MCF 10A (cell line): ENCODE data around the gene CAP2. TPM values are rescaled to one million over a fixed set of nuclear protein-coding genes. Genes with fewer than 3 reads are reported as not detected.
"Not testable (repeated sequence)": the region's sequence is repeated elsewhere in the genome, so short reads cannot be mapped to it uniquely, and the experiment has no call there.

Source experiments
- BruUV-seq: library from RNA; stranded (reverse); fragments of 400-500 nt; replicated peaks from 2 replicates; lab custom pipeline; 2021; lab: Mats Ljungman, UMichigan
- CTCF ChIA-PET: fragments of 300-600 bp; sonication (Branson Sonifier 250); formaldehyde crosslinking; extraction: SDS; loops from one replicate; lab custom pipeline; 2021; ENCODE audit warnings: antibody characterized with exemption, inconsistent platforms; lab: Yijun Ruan, JAX
- POLR2A ChIA-PET: fragments of 300-600, 350-650 bp; sonication (Branson Sonifier 250); formaldehyde crosslinking; extraction: SDS; loops from one replicate; lab custom pipeline; 2020; ENCODE audit warnings: antibody characterized with exemption, inconsistent platforms; lab: Yijun Ruan, JAX
- DNase-seq: peaks from one replicate; pipeline ENCODE4 v3.0.0-alpha.2; 2018; ENCODE audit not compliant: unreplicated experiment
- H3K27ac Mint-ChIP-seq: one replicate; pipeline ENCODE4 v1.8.0; 2022; ENCODE audit warnings: mild to moderate bottlenecking, low read depth, mixed read lengths; ENCODE audit not compliant: unreplicated experiment
- H3K27me3 Mint-ChIP-seq: one replicate; pipeline ENCODE4 v1.8.0; 2022; ENCODE audit warnings: mixed read lengths; ENCODE audit not compliant: insufficient read depth, unreplicated experiment
- H3K36me3 Mint-ChIP-seq: one replicate; pipeline ENCODE4 v1.8.0; 2022; ENCODE audit warnings: mild to moderate bottlenecking, moderate library complexity, mixed read lengths; ENCODE audit not compliant: insufficient read depth, unreplicated experiment
- H3K4me1 Mint-ChIP-seq: one replicate; pipeline ENCODE4 v1.8.0; 2022; ENCODE audit warnings: mixed read lengths; ENCODE audit not compliant: insufficient read depth, unreplicated experiment
- H3K4me3 Mint-ChIP-seq: one replicate; pipeline ENCODE4 v1.8.0; 2022; ENCODE audit warnings: mild to moderate bottlenecking, moderate library complexity, mixed read lengths; ENCODE audit not compliant: unreplicated experiment
- H3K9me3 Mint-ChIP-seq: one replicate; pipeline ENCODE4 v1.8.0; 2022; ENCODE audit warnings: mixed read lengths; ENCODE audit not compliant: unreplicated experiment
- intact Hi-C: fragments of 100-400 bp; cut with micrococcal nuclease; formaldehyde crosslinking; loops from 2 replicates; pipeline ENCODE4 v1.14.1; 2022
- total RNA-seq: library from RNA; stranded (reverse); gene quantifications from 2 replicates; pipeline ENCODE4 v1.2.3, GENCODE V29; 2022
- TF ChIP-seq, protein P1 (sequence below): fragments of 200-600 bp; IDR thresholded peaks from one replicate; pipeline ENCODE4 v1.8.0; 2022; ENCODE audit warnings: antibody characterized with exemption, mild to moderate bottlenecking; ENCODE audit not compliant: unreplicated experiment

CAP2 gene
- total RNA-seq, 1 experiment from 2014 or later, result 12.3 TPM

GRCh38 chr6:17427062-17427461 lies 33.7 kb downstream of the CAP2 start:
- CTCF ChIA-PET, result no interaction called here

DNA sequence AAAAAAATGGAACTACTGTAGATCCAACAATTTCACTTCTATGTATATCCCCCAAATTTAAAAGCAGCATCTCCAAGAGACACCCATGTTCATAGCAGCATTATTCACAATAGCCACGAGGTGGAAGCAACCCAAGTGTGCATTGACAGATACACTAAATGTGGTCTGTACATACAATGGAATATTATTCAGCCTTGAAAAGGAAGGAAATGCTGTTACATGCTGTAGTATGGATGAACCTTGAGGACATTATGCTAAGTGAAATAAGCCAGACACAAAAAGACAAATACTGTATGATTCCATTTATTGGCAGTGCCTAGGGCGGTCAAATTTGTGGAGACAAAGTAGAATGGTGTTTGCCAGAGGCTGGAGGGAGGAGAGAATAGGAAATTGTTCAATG lies 34.2 kb downstream of the CAP2 start:
- intact Hi-C loops, result no loop called here
- no peak for DNase-seq
- ChIA-PET POLR2A (interaction anchor here (0.5 kb wide), 1 partner anchor 40 kb away, joined by 4 read pairs; no protein-coding TSS in a partner anchor), CTCF (no interaction called here)
- Mint-ChIP-seq H3K36me3 (peaks cover 19% of the 10 kb centered on the region), H3K4me3 (no peak overlapping the region), H3K27me3 (no peaks in the 10 kb centered on the region), H3K27ac (no peak overlapping the region), H3K4me1 (peaks cover 4% of the 10 kb centered on the region), H3K9me3 (no peaks in the 10 kb centered on the region)
- TF ChIP-seq, protein P1, sequence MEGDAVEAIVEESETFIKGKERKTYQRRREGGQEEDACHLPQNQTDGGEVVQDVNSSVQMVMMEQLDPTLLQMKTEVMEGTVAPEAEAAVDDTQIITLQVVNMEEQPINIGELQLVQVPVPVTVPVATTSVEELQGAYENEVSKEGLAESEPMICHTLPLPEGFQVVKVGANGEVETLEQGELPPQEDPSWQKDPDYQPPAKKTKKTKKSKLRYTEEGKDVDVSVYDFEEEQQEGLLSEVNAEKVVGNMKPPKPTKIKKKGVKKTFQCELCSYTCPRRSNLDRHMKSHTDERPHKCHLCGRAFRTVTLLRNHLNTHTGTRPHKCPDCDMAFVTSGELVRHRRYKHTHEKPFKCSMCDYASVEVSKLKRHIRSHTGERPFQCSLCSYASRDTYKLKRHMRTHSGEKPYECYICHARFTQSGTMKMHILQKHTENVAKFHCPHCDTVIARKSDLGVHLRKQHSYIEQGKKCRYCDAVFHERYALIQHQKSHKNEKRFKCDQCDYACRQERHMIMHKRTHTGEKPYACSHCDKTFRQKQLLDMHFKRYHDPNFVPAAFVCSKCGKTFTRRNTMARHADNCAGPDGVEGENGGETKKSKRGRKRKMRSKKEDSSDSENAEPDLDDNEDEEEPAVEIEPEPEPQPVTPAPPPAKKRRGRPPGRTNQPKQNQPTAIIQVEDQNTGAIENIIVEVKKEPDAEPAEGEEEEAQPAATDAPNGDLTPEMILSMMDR, result no peak
- no TSS peak for BruUV-seq

More at GRCh38 chr6:17427062-17427461, 33.7 kb downstream of the CAP2 start:
- no peak for DNase-seq
- BruUV-seq, result no TSS peak
- H3K27ac Mint-ChIP-seq, result no peak overlapping the region
- POLR2A ChIA-PET, result interaction anchor here (0.5 kb wide), 1 partner anchor 40 kb away, joined by 4 read pairs; no protein-coding TSS in a partner anchor
- H3K9me3 Mint-ChIP-seq, result no peaks in the 10 kb centered on the region
- intact Hi-C loops, result no loop called here
- H3K27me3 Mint-ChIP-seq, result no peaks in the 10 kb centered on the region
- H3K4me1 Mint-ChIP-seq, result peaks cover under 1% of the 10 kb centered on the region
- peaks cover 13% of the 10 kb centered on the region for H3K36me3 Mint-ChIP-seq
- TF ChIP-seq, protein P1, result no peak
- no peak overlapping the region for H3K4me3 Mint-ChIP-seq

- H3K4me1 Mint-ChIP-seq, H3K4me3 Mint-ChIP-seq, H3K27ac Mint-ChIP-seq, DNase-seq, POLR2A ChIA-PET, H3K9me3 Mint-ChIP-seq, BruUV-seq, H3K27me3 Mint-ChIP-seq, intact Hi-C loops, CTCF ChIA-PET: not testable (repeated sequence)
- H3K36me3 Mint-ChIP-seq, result peaks cover 19% of the 10 kb centered on the region
These were observed 35.3 kb downstream of the CAP2 start for GRCh38 chr6:17428595-17429120.

DNA sequence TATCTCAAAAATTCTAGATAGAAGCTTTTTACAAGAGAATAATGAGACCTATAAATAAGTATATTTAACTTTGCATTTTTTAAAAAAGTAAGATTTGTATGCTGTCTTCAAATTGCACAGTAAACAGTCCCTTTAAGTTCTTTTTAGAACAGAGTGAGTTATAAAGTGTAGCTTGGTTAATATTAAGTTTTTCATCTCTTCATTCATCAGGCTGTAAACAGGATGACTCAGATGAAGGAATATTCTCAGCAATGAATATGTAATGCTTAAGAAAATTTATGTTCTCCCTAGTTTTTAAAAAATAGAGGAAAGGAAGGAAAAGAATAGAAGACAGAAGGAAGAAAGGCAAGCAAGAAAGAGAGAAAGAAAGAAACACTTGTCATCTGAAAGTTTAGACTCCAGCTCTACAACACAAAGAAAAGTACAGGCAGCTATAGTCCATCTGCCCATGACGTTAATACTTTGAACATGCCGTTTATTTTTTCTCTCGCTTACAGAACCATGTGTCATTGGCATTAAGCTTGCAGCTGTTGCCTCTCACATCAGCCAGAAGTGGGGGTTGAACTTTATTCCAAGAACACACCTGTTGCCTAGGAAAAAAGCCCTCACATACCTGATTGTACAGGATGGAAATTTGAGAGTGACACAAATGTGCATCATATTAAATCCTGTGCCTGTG lies 36.1 kb downstream of the CAP2 start:
- TF ChIP-seq, protein P1, result no peak
- Mint-ChIP-seq H3K27me3 (no peaks in the 10 kb centered on the region), H3K4me1 (peaks cover 4% of the 10 kb centered on the region), H3K27ac (no peak overlapping the region), H3K36me3 (peaks cover 19% of the 10 kb centered on the region), H3K4me3 (no peak overlapping the region), H3K9me3 (no peaks in the 10 kb centered on the region)
- intact Hi-C loops, result no loop called here
- DNase-seq, result no peak
- POLR2A ChIA-PET, result no interaction called here
- CTCF ChIA-PET, result no interaction called here
- no TSS peak for BruUV-seq
